Naive thymus-derived CD8-positive, alpha-beta T cell (primary cell): ENCODE results near the gene UBE2J1. TPM values are rescaled to one million over a fixed set of nuclear protein-coding genes. Genes with fewer than 3 reads are reported as not detected.

Experiments used
- ATAC-seq, 2 donors: fragments of 150-1000 bp; cut with Tn5 transposase in 1 of 2; sonication (Bioruptor Pico), chemical (Tn5 transposase) in 1 of 2; 1 replicate in 1 of 2; 2 replicates in 1 of 2; pipeline ENCODE4 v1.10.0; 2021; ENCODE audit warnings: mild to moderate bottlenecking in 2 of 2, moderate library complexity in 2 of 2
- POLR2A ChIA-PET: fragments of 350-600 bp; sonication (Branson Sonifier 250); formaldehyde crosslinking; loops from one replicate; lab custom pipeline; 2021; ENCODE audit warnings: antibody characterized with exemption; lab: Charles Lee
- DNase-seq, 10 donors: peaks; one replicate each; pipeline versions ENCODE4 v3.0.0 to v3.0.0-alpha.2; 2020 to 2022
- H3K27ac Mint-ChIP-seq, 10 donors: one replicate each; pipeline ENCODE4 v1.8.0; 2020 to 2022; ENCODE audit warnings: mild to moderate bottlenecking in 10 of 10, mixed read lengths in 10 of 10, moderate library complexity in 4 of 10, inconsistent platforms in 1 of 10
- H3K27me3 Mint-ChIP-seq, 5 donors: one replicate each; pipeline ENCODE4 v1.8.0; 2021 to 2022; ENCODE audit warnings: mixed read lengths in 5 of 5
- H3K36me3 Mint-ChIP-seq, 3 donors: one replicate each; pipeline ENCODE4 v1.8.0; 2020 to 2022; ENCODE audit warnings: mixed read lengths in 3 of 3, mild to moderate bottlenecking in 2 of 3, inconsistent platforms in 1 of 3
- H3K4me1 Mint-ChIP-seq, 4 donors: one replicate each; pipeline ENCODE4 v1.8.0; 2021 to 2022; ENCODE audit warnings: mixed read lengths in 4 of 4
- H3K4me3 Mint-ChIP-seq, 10 donors: one replicate each; pipeline ENCODE4 v1.8.0; 2020 to 2022; ENCODE audit warnings: mild to moderate bottlenecking in 10 of 10, mixed read lengths in 10 of 10, moderate library complexity in 6 of 10, inconsistent platforms in 1 of 10
- H3K9me3 Mint-ChIP-seq, 9 donors: one replicate each; pipeline ENCODE4 v1.8.0; 2020 to 2022; ENCODE audit warnings: mixed read lengths in 9 of 9, mild to moderate bottlenecking in 3 of 9, inconsistent platforms in 1 of 9, moderate library complexity in 1 of 9
- polyA plus RNA-seq, 3 donors: library from polyadenylated mRNA; unstranded; fragments of 300-500 nt; fragmentation: Illumina TruSeq; gene quantifications; one replicate each; pipeline ENCODE4 v1.2.3, GENCODE V29; 2021
- total RNA-seq, 8 experiments: library from RNA in 2 of 8; stranded (reverse) in 2 of 8; gene quantifications; one replicate each; pipeline ENCODE4 v1.2.3 and lab custom pipeline; 2021 to 2026

Gene UBE2J1
- total and polyA plus RNA-seq, 5 experiments from 2014 or later = 18.8 to 30.8 (median 24.8) TPM

DNA sequence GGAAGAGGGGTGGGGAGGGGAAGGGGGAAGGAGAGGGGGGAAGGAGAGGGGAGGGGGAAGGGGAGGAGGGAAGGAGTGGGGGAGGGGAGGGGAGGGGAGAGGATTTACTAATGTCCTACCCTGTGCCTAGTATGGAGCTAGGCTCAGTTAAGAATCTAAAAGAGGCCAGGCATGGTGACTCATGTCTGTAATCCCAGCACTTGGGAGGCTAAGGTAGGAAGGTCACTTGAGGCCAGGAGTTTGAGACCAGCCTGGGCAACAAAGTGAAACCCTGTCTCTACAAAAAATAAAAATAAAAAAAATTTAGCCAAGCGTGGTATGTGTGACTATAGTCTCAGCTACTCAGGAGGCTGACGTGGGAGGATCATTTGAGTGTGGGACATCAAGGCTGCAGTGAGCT, 13.0 kb downstream of the UBE2J1 start:
- POLR2A ChIA-PET = interaction anchor here (0.7 kb wide), 1 partner anchor 124 kb away, joined by 3 read pairs; no protein-coding TSS in a partner anchor
- H3K27ac Mint-ChIP-seq = peak overlapping the region in 2 of 10 donors; percentile 49 to 67
- no peaks in the 10 kb centered on the region for H3K9me3 Mint-ChIP-seq
- no peak overlapping the region for H3K4me3 Mint-ChIP-seq
- DNase-seq (no peak), ATAC-seq (no peak)
- H3K27me3 Mint-ChIP-seq = no peaks in the 10 kb centered on the region
- peaks cover 0 to 61% (median 40%) of the 10 kb centered on the region in 3 donors for H3K36me3 Mint-ChIP-seq
- peaks cover 10 to 13% (median 11%) of the 10 kb centered on the region in 4 donors for H3K4me1 Mint-ChIP-seq

DNA sequence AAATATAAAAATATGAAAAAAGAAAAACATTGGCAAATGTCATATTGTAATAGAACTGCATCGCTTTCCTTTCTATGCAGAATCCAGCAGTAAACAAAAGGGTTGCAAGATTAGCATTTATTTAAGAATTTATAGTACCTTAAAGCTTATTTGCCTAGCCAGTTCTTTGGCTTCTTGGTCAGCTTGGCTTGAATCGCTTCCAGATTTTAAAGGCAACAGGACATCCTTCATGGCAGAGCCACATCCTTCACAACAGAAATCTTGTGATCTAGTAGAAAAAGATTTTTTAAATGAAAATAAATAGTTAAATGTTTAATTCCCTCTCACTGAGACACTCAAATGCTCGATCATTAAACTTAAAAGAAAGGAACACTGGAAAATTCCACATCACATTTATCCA, 17.4 kb downstream of the UBE2J1 start:
- Mint-ChIP-seq H3K27me3 (no peaks in the 10 kb centered on the region), H3K36me3 (peaks cover 4 to 67% (median 38%) of the 10 kb centered on the region in 3 donors), H3K27ac (no peak overlapping the region), H3K4me1 (peaks cover 0 to 4% (median 3%) of the 10 kb centered on the region in 4 donors), H3K9me3 (no peaks in the 10 kb centered on the region), H3K4me3 (no peak overlapping the region)
- ATAC-seq (no peak), DNase-seq (no peak)
- POLR2A ChIA-PET = no interaction called here

DNA sequence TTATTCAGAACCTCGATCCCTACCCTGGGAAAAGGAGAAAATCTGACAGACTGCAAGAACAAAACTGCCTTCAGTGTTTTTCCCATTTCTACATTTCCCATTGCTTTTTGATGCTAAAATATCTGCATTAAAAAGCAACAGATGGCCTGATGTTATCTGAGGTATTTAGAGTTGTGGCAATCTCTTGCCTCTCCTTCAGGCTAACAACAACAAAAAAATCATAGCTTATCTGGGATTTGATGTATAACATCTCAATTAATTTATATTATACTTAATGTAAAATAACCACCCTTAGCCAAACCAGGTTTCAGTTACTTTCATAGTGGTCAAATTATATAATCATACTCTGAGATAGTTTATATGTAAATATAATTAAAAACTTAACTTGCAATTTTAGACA, 21.6 kb downstream of the UBE2J1 start:
- H3K36me3 Mint-ChIP-seq = peaks cover 9 to 68% (median 38%) of the 10 kb centered on the region in 3 donors
- peaks cover 0 to 4% (median 0%) of the 10 kb centered on the region in 4 donors for H3K4me1 Mint-ChIP-seq
- DNase-seq (no peak), ATAC-seq (no peak)
- H3K4me3 Mint-ChIP-seq = no peak overlapping the region
- H3K27me3 Mint-ChIP-seq = no peaks in the 10 kb centered on the region
- POLR2A ChIA-PET = no interaction called here
- no peak overlapping the region for H3K27ac Mint-ChIP-seq
- no peaks in the 10 kb centered on the region for H3K9me3 Mint-ChIP-seq

DNA sequence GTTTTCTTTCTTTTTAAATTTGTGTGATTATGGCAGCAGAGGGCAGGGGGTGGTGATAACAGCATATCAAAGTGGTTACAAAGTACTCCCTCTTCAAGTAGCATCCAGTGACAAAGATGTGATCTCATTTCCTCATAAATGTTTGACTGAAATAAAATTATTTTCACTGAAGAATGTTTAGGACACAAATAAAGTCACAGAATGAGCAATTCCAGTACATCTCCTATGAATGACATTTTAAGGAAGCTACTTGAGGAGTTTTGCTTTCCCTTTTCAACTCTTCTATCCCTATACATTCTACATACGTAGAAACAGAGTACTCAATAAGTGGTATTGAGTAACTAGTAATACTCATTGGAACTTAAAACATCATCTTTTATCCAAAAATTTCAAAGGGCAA, 23.5 kb downstream of the UBE2J1 start:
- Mint-ChIP-seq H3K4me1 (peaks cover 0 to 4% (median under 1%) of the 10 kb centered on the region in 4 donors), H3K27me3 (no peaks in the 10 kb centered on the region), H3K4me3 (no peak overlapping the region), H3K9me3 (no peaks in the 10 kb centered on the region), H3K36me3 (peaks cover 9 to 60% (median 32%) of the 10 kb centered on the region in 3 donors), H3K27ac (no peak overlapping the region)
- POLR2A ChIA-PET = no interaction called here
- no peak for ATAC-seq
- DNase-seq = no peak

DNA sequence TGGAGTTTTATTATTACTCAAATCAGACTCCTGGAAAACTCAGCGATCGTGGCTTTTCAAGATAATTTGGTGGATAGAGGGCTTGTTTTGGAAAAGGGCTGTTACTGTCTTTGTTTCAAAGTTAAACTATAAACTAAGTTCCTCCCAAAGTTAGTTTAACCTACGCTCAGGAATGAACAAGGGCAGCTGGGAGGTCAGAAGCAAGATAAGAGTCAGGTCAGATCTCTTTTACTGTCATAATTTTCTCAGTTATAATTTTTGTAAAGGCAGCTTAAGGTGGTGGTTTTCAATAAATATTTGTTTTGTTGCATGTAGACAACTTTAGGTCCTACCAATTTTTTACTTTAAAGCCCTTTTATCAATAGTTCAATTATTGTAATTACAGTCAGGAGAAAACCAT, 28.2 kb downstream of the UBE2J1 start:
- ATAC-seq = no peak
- H3K27ac Mint-ChIP-seq = peak overlapping the region in 1 of 10 donors; percentile 35

DNA sequence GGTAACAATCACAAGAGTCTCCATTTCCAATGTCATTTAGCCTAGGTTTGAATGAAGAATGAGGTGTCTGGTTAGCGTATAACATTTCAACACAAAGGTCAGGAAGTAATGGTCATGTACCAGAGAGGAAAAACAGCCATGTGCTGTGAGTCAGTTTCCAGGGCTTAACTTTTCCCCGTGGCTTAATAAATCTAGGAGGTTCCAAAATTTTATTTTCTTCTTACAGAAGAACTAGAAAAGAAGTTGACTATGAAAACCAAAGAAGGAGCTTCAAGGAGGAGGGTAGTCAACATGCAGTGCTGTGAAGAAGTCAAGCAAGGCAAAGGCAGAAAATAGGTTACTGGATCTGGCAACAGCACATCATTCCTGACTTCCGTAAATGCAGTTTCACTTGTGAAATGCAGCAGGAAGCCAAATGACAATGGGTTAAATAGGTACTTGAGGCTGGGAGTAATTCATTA, 29.0 kb downstream of the UBE2J1 start:
- Mint-ChIP-seq H3K36me3 (peaks cover 4 to 31% (median 17%) of the 10 kb centered on the region in 3 donors), H3K4me3 (no peak overlapping the region), H3K27me3 (no peaks in the 10 kb centered on the region), H3K9me3 (peaks cover 0 to 11% (median 0%) of the 10 kb centered on the region in 9 donors), H3K27ac (peak overlapping the region in 1 of 10 donors; percentile 30), H3K4me1 (peaks cover 0 to 25% (median 3%) of the 10 kb centered on the region in 4 donors)
- DNase-seq = no peak
- no peak for ATAC-seq
- POLR2A ChIA-PET = no interaction called here

More for the DNA sequence above, 28.2 kb downstream of the UBE2J1 start:
- H3K4me1 Mint-ChIP-seq = peaks cover 0 to 23% (median 3%) of the 10 kb centered on the region in 4 donors
- no peak overlapping the region for H3K4me3 Mint-ChIP-seq
- DNase-seq = no peak
- no peaks in the 10 kb centered on the region for H3K27me3 Mint-ChIP-seq
- peaks cover 0 to 11% (median 0%) of the 10 kb centered on the region in 9 donors for H3K9me3 Mint-ChIP-seq
- POLR2A ChIA-PET = no interaction called here
- peaks cover 4 to 38% (median 24%) of the 10 kb centered on the region in 3 donors for H3K36me3 Mint-ChIP-seq

DNA sequence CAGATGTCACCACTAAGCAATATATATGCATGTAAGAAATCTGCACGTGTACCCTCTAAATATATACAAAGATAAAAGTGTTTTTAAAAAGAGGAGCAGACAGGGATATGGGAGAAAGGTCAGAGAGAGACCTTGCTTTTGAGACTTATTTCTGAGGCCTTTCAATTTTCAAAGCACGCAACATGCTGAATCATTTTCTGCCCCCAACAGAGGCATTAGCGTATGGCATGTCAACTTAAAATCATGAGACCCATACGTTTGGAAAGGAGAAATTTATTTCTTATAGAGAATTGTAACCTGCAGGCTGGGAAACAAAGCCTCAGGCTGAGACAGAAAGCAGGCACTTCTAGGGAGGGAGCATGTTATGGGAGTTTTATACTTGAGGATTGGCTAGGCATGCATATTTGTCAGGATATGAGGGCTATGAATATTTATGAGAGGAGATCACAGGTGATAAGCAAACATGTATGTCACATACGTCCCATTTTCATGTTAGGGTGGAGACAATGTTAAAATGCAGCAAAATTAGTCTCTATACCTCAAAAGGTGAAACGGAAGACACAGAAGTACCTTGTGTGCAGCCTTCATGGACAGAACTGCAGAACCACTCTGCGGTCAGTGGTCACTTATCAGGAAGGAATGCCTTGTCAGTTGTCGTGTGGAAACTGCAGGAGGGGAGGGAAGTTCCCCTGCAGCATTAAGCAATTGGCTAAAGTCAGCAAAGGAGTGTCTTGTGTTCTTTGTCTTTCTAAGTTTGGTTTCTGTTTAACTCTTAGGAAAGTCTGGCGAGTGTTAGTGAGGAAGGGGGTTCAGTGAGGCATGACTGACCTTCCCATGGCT, 31.2 kb downstream of the UBE2J1 start:
- ATAC-seq = no peak
- DNase-seq = no peak
- POLR2A ChIA-PET = no interaction called here
- no peak overlapping the region for H3K4me3 Mint-ChIP-seq
- peaks cover 0 to 11% (median 0%) of the 10 kb centered on the region in 9 donors for H3K9me3 Mint-ChIP-seq
- H3K27ac Mint-ChIP-seq = peak overlapping the region in 1 of 10 donors; percentile 58
- H3K27me3 Mint-ChIP-seq = no peaks in the 10 kb centered on the region
- H3K4me1 Mint-ChIP-seq = peaks cover 0 to 31% (median 4%) of the 10 kb centered on the region in 4 donors
- H3K36me3 Mint-ChIP-seq = peaks cover 0 to 17% (median 17%) of the 10 kb centered on the region in 3 donors

DNA sequence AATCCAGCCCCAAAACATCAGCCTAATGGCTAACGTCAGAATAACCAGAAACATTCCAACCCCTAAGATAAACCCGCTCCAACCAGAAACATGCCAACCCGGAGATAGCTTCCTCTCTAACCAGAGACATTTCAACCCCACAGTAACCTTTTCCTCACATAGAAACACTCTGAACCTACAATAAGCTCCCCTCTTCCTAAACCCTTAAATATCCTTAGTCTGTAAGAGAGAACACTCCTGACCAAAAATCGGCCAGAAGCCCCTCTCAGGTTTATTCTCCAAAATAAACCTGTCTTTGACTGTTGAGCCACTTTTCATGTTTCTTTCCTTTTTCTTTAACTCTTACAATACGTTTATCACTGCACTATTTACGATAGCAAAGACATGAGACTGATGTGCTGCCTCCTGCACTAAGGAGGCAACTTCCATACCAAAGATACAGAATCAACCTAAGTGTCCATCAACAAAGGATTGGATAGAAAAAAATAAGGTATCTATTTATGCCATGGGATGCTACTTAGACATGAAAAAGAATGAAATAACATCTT, 32.4 kb downstream of the UBE2J1 start:
- no peak for DNase-seq
- peaks cover 0 to 11% (median 0%) of the 10 kb centered on the region in 9 donors for H3K9me3 Mint-ChIP-seq
- no peak overlapping the region for H3K4me3 Mint-ChIP-seq
- POLR2A ChIA-PET = interaction anchor here (0.6 kb wide), 1 partner anchor 1620 kb away, joined by 3 read pairs; no protein-coding TSS in a partner anchor
- H3K27ac Mint-ChIP-seq = no peak overlapping the region
- no peak for ATAC-seq
- H3K4me1 Mint-ChIP-seq = peaks cover 0 to 31% (median 3%) of the 10 kb centered on the region in 4 donors
- peaks cover 0 to 22% (median 18%) of the 10 kb centered on the region in 3 donors for H3K36me3 Mint-ChIP-seq
- no peaks in the 10 kb centered on the region for H3K27me3 Mint-ChIP-seq

DNA sequence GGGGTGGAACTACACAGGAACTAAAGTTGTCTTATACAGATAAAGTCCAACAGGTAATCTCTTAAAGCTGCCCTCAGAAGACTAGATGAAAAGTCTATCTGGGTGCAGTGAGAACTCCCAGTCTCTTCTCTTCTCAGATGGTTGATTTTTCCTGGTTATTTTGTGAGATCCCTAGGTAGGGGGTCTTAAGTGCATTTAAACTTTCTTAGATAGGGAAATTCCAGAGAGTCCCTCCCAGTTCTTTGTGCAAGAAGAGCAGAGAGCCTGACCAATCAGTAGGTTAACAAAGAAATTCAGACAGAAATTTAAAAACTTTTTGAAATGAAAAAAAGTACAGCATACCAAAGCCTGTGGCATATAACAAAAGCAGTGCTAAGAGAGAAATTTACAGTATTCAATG, 35.5 kb downstream of the UBE2J1 start:
- POLR2A ChIA-PET = interaction anchor here (0.7 kb wide), 1 partner anchor 336 kb away, joined by 4 read pairs; no protein-coding TSS in a partner anchor
- H3K27me3 Mint-ChIP-seq = no peaks in the 10 kb centered on the region
- H3K4me1 Mint-ChIP-seq = peaks cover 0 to 26% (median 3%) of the 10 kb centered on the region in 4 donors
- peaks cover 0 to 11% (median 0%) of the 10 kb centered on the region in 9 donors for H3K9me3 Mint-ChIP-seq
- peaks cover 0 to 24% (median 20%) of the 10 kb centered on the region in 3 donors for H3K36me3 Mint-ChIP-seq
- peak overlapping the region in 1 of 10 donors; percentile 7 for H3K27ac Mint-ChIP-seq
- H3K4me3 Mint-ChIP-seq = no peak overlapping the region
- no peak for DNase-seq
- ATAC-seq = no peak

DNA sequence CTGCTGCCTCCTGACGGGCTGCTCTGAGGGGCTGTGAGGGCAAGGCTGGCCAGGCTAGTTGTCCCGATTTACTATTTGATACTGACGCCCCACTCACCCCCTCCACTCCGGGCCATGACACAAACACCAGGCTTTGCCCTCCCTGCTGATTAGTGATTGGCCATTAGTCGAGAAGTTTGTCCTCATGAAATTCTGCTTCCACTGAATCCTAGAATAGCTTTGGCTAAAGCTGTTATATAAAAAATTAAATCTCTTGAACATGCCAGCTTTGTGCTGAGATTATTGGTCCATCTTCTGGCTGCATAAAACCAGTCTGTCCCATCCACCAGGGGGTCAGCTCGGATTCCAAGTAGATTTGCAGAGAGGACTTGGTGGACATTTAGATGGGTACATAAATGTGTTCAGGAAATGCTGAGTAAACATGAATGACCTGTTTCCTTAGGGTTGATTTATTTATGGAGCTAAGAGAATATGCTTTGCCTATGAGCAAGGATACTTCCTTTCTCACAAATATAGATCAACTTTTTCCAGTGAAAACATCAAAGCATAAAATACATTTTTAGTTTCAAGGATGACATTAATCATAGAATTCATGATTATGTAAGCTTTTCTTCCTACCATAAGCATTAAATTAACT, 37.2 kb downstream of the UBE2J1 start, which contains the start of gene GABRR2:
GABRR2 (minus strand) TSS at position 51 of the 637 bp plus-strand sequence. CDS start 134 bp downstream, outside the sequence.
- no peak for ATAC-seq
- H3K4me1 Mint-ChIP-seq = peaks cover 0 to 25% (median 4%) of the 10 kb centered on the region in 4 donors
- POLR2A ChIA-PET = interaction anchor here (1.1 kb wide), 1 partner anchor 17 kb away, joined by 4 read pairs; no protein-coding TSS in a partner anchor
- peaks cover 0 to 20% (median 19%) of the 10 kb centered on the region in 3 donors for H3K36me3 Mint-ChIP-seq
- peaks cover 0 to 9% (median 0%) of the 10 kb centered on the region in 9 donors for H3K9me3 Mint-ChIP-seq
- H3K4me3 Mint-ChIP-seq = no peak within 1 kb of the TSS
- no peak for DNase-seq
- H3K27me3 Mint-ChIP-seq = peaks cover 0 to 1% (median 0%) of the 10 kb centered on the region in 5 donors
- no peak within 1 kb of the TSS for H3K27ac Mint-ChIP-seq

DNA sequence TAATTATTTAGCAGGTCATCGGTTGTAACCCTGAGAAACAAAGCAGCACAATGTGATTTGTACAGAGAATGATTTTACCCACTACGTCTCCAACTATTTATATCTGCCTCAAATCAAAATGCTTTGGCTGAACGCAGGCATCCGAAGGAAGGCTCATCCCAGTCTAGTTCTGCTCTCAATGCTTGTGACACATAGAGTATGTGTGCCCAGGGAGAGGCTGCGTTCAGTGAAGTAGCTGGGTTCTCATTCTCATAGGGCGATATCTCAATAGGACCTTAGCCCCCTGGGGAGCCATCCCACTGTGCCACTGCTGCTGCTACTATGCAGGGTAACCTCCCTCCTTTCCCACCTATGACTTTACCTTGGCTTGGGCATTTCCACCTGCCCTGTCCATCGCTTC, 37.8 kb downstream of the UBE2J1 start:
- no peak for ATAC-seq
- Mint-ChIP-seq H3K27me3 (peaks cover 0 to 4% (median 0%) of the 10 kb centered on the region in 5 donors), H3K4me1 (peaks cover 0 to 20% (median 3%) of the 10 kb centered on the region in 4 donors), H3K36me3 (peaks cover 0 to 19% (median 15%) of the 10 kb centered on the region in 3 donors), H3K9me3 (peaks cover 0 to 3% (median 0%) of the 10 kb centered on the region in 9 donors), H3K27ac (no peak overlapping the region), H3K4me3 (no peak overlapping the region)
- no peak for DNase-seq
- POLR2A ChIA-PET = no interaction called here

DNA sequence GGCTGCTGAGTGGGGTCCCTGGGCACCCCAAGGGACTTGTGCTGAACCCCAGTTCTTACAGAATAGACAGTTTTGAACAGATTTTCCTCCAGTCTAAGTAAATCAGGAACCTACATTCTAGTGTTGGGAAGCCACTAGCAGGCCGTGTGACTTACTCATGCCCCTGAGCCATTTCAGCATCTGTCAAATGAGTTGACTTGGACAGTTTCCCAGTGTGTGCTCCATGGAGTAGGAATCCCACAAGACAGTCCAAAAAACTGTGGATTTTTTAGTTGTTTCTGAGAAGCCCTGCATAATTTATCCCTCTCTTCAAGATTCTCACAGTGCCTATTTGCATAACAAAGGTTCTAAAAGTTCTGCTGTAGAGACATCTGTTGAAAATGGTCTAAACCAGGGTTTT, 39.5 kb downstream of the UBE2J1 start:
- H3K27ac Mint-ChIP-seq = no peak overlapping the region
- H3K36me3 Mint-ChIP-seq = peaks cover 0 to 19% (median 15%) of the 10 kb centered on the region in 3 donors
- ATAC-seq (no peak), DNase-seq (no peak)
- peaks cover 0 to 4% (median 0%) of the 10 kb centered on the region in 5 donors for H3K27me3 Mint-ChIP-seq
- H3K4me1 Mint-ChIP-seq = peaks cover 0 to 18% (median 3%) of the 10 kb centered on the region in 4 donors
- POLR2A ChIA-PET = no interaction called here
- no peaks in the 10 kb centered on the region for H3K9me3 Mint-ChIP-seq
- H3K4me3 Mint-ChIP-seq = no peak overlapping the region
